ENCODE measurements around the gene TREML4.
"Not testable (repeated sequence)": the region's sequence is repeated elsewhere in the genome, so short reads cannot be mapped to it uniquely, and the experiment has no call there.

The TREML4 gene

GRCh38 chr6:41204156-41204555 is 24.0 kb upstream of the TREML4 start:
- DNase-seq (ENCODE audit: low read depth, low spot score): no peak

GRCh38 chr6:41208439-41209106 is 19.6 kb upstream of the TREML4 start:
- DNase-seq (ENCODE audit: low read depth, low spot score): no peak

GRCh38 chr6:41209547-41210320 is 18.4 kb upstream of the TREML4 start:
- DNase-seq (ENCODE audit: low read depth, low spot score): no peak

GRCh38 chr6:41214559-41215238 is 13.4 kb upstream of the TREML4 start:
- DNase-seq (ENCODE audit: low read depth, low spot score): no peak

GRCh38 chr6:41215777-41216176 is 12.4 kb upstream of the TREML4 start:
- no peak for DNase-seq (ENCODE audit: low read depth, low spot score)

GRCh38 chr6:41216616-41217015 is 11.5 kb upstream of the TREML4 start:
- DNase-seq (ENCODE audit: low read depth, low spot score): no peak

- DNase-seq (ENCODE audit: low read depth, low spot score): no peak
Observed at GRCh38 chr6:41222045-41222444, 6.1 kb upstream of the TREML4 start.

- no peak for DNase-seq (ENCODE audit: low read depth, low spot score)
Observed at GRCh38 chr6:41222513-41222912, 5.6 kb upstream of the TREML4 start.

- no peak for DNase-seq (ENCODE audit: low read depth, low spot score)
Observed at GRCh38 chr6:41224800-41225199, 3.3 kb upstream of the TREML4 start.

GRCh38 chr6:41226752-41227151 is 1.4 kb upstream of the TREML4 start:
- DNase-seq (ENCODE audit: low read depth, low spot score): no peak

GRCh38 chr6:41228616-41229015 is 467 bp downstream of the TREML4 start:
- DNase-seq (ENCODE audit: low read depth, low spot score): no peak

GRCh38 chr6:41229721-41230120 is 1.6 kb downstream of the TREML4 start:
- DNase-seq (ENCODE audit: low read depth, low spot score): no peak

- no peak for DNase-seq (ENCODE audit: low read depth, low spot score)
Observed at GRCh38 chr6:41231246-41231645, 3.1 kb downstream of the TREML4 start.

- DNase-seq (ENCODE audit: low read depth, low spot score): no peak
Observed at GRCh38 chr6:41232667-41233066, 4.5 kb downstream of the TREML4 start.

- DNase-seq (ENCODE audit: low read depth, low spot score): no peak
Observed at GRCh38 chr6:41236276-41236675, 8.1 kb downstream of the TREML4 start.

- no peak for DNase-seq (ENCODE audit: low read depth, low spot score)
Observed at GRCh38 chr6:41237128-41237527, 9.0 kb downstream of the TREML4 start.

GRCh38 chr6:41239467-41240159 is 11.5 kb downstream of the TREML4 start:
- no peak for DNase-seq (ENCODE audit: low read depth, low spot score)

GRCh38 chr6:41246529-41246928 is 18.4 kb downstream of the TREML4 start:
- DNase-seq (ENCODE audit: low read depth, low spot score): not testable (repeated sequence)

GRCh38 chr6:41247288-41247865 is 19.2 kb downstream of the TREML4 start:
- no peak for DNase-seq (ENCODE audit: low read depth, low spot score)

GRCh38 chr6:41247882-41248705 is 19.9 kb downstream of the TREML4 start:
- DNase-seq (ENCODE audit: low read depth, low spot score): no peak

All from brain pericyte (primary cell).